ENCODE measurements around the gene QRICH2.

DNA sequence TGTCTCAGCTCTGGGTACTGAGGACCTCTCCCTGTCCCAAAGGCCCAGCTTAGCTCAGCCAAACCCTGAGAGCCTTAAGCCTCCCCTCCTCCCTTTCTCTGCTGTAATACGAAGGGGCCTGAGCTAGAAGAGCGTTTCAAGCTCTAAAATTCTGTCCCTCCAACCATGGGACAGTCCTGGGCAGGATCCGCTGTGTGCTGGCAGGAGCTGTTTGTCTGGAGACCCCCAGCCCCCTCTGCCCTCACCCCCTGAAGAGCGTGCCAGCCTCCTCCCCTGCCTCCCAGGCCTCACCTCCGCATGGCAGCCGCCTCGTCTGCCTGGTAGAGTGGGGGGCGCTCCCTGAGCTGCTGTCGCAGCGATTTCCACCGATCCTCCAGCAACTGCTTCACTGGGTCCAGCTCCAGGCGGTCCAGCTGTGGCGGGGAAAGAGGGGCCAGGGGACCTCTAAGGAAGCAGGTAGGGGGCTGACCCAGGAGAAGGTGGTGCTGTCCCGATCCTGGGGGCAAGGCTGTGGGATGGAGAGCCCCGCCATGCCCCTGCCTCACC lies 28.3 kb downstream of the QRICH2 start:
- TF ChIP-seq SP1 (IDR thresholded peaks at IDR 0.05) (no peak), FOXM1 (IDR thresholded peaks at IDR 0.05; ENCODE audit: borderline replicate concordance) (no peak), BHLHE40 (IDR thresholded peaks at IDR 0.05; ENCODE audit: borderline replicate concordance) (no peak), SUZ12 (IDR thresholded peaks at IDR 0.05) (no peak), ARNT (IDR thresholded peaks at IDR 0.05) (no peak), L3MBTL2 (conservative IDR thresholded peaks at IDR 0.05) (no peak)
- TF ChIP-seq, protein P1, sequence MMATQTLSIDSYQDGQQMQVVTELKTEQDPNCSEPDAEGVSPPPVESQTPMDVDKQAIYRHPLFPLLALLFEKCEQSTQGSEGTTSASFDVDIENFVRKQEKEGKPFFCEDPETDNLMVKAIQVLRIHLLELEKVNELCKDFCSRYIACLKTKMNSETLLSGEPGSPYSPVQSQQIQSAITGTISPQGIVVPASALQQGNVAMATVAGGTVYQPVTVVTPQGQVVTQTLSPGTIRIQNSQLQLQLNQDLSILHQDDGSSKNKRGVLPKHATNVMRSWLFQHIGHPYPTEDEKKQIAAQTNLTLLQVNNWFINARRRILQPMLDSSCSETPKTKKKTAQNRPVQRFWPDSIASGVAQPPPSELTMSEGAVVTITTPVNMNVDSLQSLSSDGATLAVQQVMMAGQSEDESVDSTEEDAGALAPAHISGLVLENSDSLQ (IDR thresholded peaks at IDR 0.05), result no peak
